HCT116 (cell line): ENCODE data around the gene IL1RAP. TPM values are rescaled to one million over a fixed set of nuclear protein-coding genes. Genes with fewer than 3 reads are reported as not detected.

Source experiments
- ATAC-seq: fragments of 200-7000 bp; cut with Tn5 transposase; 2 replicates; pipeline ENCODE4 v1.9.1; 2020; ENCODE audit warnings: mild to moderate bottlenecking, moderate library complexity
- BruUV-seq: library from RNA; stranded (reverse); fragments of 400-500 nt; replicated peaks from 2 replicates; lab custom pipeline; 2021; lab: Mats Ljungman, UMichigan
- CTCF ChIA-PET: fragments of 300-600 bp; sonication (Branson Sonifier 250); formaldehyde crosslinking; loops from one replicate; lab custom pipeline; 2021; ENCODE audit warnings: antibody characterized with exemption; lab: Charles Lee
- POLR2A ChIA-PET: fragments of 300-600, 350-600 bp; sonication (Branson Sonifier 250); formaldehyde crosslinking; loops from one replicate; lab custom pipeline; 2021; ENCODE audit warnings: antibody characterized with exemption; lab: Charles Lee
- RAD21 ChIA-PET, 2 experiments: fragments of 300-600 bp; sonication (Branson Sonifier 250); formaldehyde crosslinking; loops; one replicate each; lab custom pipeline; 2023; ENCODE audit warnings: low total read pairs in 2 of 2; ENCODE audit not compliant: uncharacterized antibody in 2 of 2, unreplicated experiment in 2 of 2, low non-redundant PET in 1 of 2; lab: Charles Lee
- DNase-seq: peaks from one replicate; pipeline ENCODE4 v3.0.0-alpha.2; 2010; ENCODE audit warnings: low read depth, low spot score
- H2AFZ ChIP-seq: fragments of 200-600 bp; shearing (Covaris generic), sonication (generic); 2 replicates; pipeline ENCODE4 v1.6.1; 2017; ENCODE audit warnings: low read depth, mixed run types, mixed read lengths, antibody characterized with exemption, low read length; ENCODE audit not compliant: poor library complexity, severe bottlenecking
- H3K27ac ChIP-seq: 2 replicates; pipeline ENCODE4 v1.5.1; 2012; ENCODE audit warnings: low read depth, low read length
- H3K27me3 ChIP-seq: fragments of 200-600 bp; sonication (generic); 2 replicates; pipeline ENCODE4 v1.6.1; 2016; ENCODE audit warnings: mixed run types, low read length, mixed read lengths; ENCODE audit not compliant: insufficient read depth
- H3K36me3 ChIP-seq, 2 experiments: fragments of 200-500 bp in 1 of 2; fragments of 200-600 bp in 1 of 2; sonication (Bioruptor generic) in 1 of 2; sonication (generic) in 1 of 2; 2 replicates each; pipeline versions ENCODE4 v1.5.1 to v1.6.1; 2014 to 2016; ENCODE audit warnings: low read length in 2 of 2, inconsistent platforms in 1 of 2, mixed read lengths in 1 of 2, mixed run types in 1 of 2; ENCODE audit not compliant: insufficient read depth in 2 of 2, control insufficient read depth in 1 of 2
- H3K4me1 ChIP-seq, 2 experiments: fragments of 200-600 bp in 1 of 2; sonication (generic) in 1 of 2; 2 replicates each; pipeline versions ENCODE4 v1.5.1 to v1.6.1; 2012 to 2017; ENCODE audit warnings: low read length in 2 of 2, inconsistent platforms in 1 of 2, mild to moderate bottlenecking in 1 of 2, mixed read lengths in 1 of 2, mixed run types in 1 of 2, moderate library complexity in 1 of 2; ENCODE audit not compliant: insufficient read depth in 2 of 2, control insufficient read depth in 1 of 2
- H3K4me2 ChIP-seq: fragments of 200-600 bp; sonication (generic); 2 replicates; pipeline ENCODE4 v1.6.1; 2017; ENCODE audit warnings: mixed run types, low read length, mixed read lengths
- H3K4me3 ChIP-seq, 2 experiments: fragments of 200-600 bp in 1 of 2; sonication (generic) in 1 of 2; replicated peaks in 1 of 2; 2 replicates each; pipeline ENCODE4 v1.5.1; 2011 to 2016; ENCODE audit warnings: low read length in 2 of 2, control low read depth in 1 of 2, low read depth in 1 of 2, mild to moderate bottlenecking in 1 of 2, mixed read lengths in 1 of 2, mixed run types in 1 of 2
- H3K79me2 ChIP-seq: fragments of 200-600 bp; sonication (generic); 2 replicates; pipeline ENCODE4 v1.6.1; 2017; ENCODE audit warnings: mild to moderate bottlenecking, mixed run types, low read length, moderate library complexity, mixed read lengths; ENCODE audit not compliant: insufficient read depth
- H3K9ac ChIP-seq: fragments of 200-600 bp; sonication (generic); 2 replicates; pipeline ENCODE4 v1.6.1; 2016; ENCODE audit warnings: low read length, mixed read lengths
- H3K9me2 ChIP-seq: fragments of 200-600 bp; sonication (generic), shearing (Covaris generic); 2 replicates; pipeline ENCODE4 v1.6.1; 2017; ENCODE audit warnings: mixed run types, mild to moderate bottlenecking, moderate library complexity; ENCODE audit not compliant: insufficient read depth
- H3K9me3 ChIP-seq, 2 experiments: fragments of 200-500 bp in 1 of 2; fragments of 200-600 bp in 1 of 2; sonication (Bioruptor generic) in 1 of 2; sonication (generic) in 1 of 2; 2 replicates each; pipeline ENCODE4 v1.6.1; 2014 to 2017; ENCODE audit warnings: low read length in 2 of 2, mixed read lengths in 2 of 2, inconsistent platforms in 1 of 2, low read depth in 1 of 2, mild to moderate bottlenecking in 1 of 2, mixed run types in 1 of 2, moderate library complexity in 1 of 2; ENCODE audit not compliant: control insufficient read depth in 1 of 2, insufficient read depth in 1 of 2
- H4K20me1 ChIP-seq: fragments of 200-600 bp; sonication (generic), shearing (Covaris generic); 2 replicates; pipeline ENCODE4 v1.6.1; 2017; ENCODE audit warnings: mixed run types, mild to moderate bottlenecking, moderate library complexity; ENCODE audit not compliant: insufficient read depth
- EZH2phosphoT487 ChIP-seq: fragments of 200-600 bp; IDR thresholded peaks from 2 replicates; pipeline ENCODE4 v1.6.1; 2018; ENCODE audit warnings: antibody characterized with exemption, borderline replicate concordance
- JUND ChIP-seq: IDR thresholded peaks from 2 replicates; pipeline ENCODE4 v1.6.1; 2012
- POLR2A ChIP-seq: IDR thresholded peaks from 2 replicates; pipeline ENCODE4 v1.7.0; 2011; ENCODE audit warnings: borderline replicate concordance; ENCODE audit not compliant: insufficient read depth, insufficient read length; ENCODE audit errors: extremely low read depth
- SIN3A ChIP-seq: IDR thresholded peaks from 2 replicates; pipeline ENCODE4 v1.6.1; 2012; ENCODE audit warnings: low read depth
- SP1 ChIP-seq: IDR thresholded peaks from 2 replicates; pipeline ENCODE4 v1.6.1; 2012; ENCODE audit warnings: low read depth
- SRF ChIP-seq: IDR thresholded peaks from 2 replicates; pipeline ENCODE4 v1.6.1; 2012; ENCODE audit warnings: low read depth
- TCF7L2 ChIP-seq: IDR thresholded peaks from 2 replicates; pipeline ENCODE4 v1.7.0; 2011; ENCODE audit warnings: borderline replicate concordance, inconsistent platforms; ENCODE audit not compliant: insufficient read depth, insufficient read length; ENCODE audit errors: extremely low read depth
- YY1 ChIP-seq: IDR thresholded peaks from 2 replicates; pipeline ENCODE4 v1.6.1; 2011; ENCODE audit warnings: low read length, low read depth, moderate library complexity, mild to moderate bottlenecking; ENCODE audit not compliant: insufficient replicate concordance; ENCODE audit errors: extremely low read depth
- ZFX ChIP-seq: fragments of 450-650 bp; IDR thresholded peaks from 2 replicates; pipeline ENCODE4 v1.6.1; 2017
- ZNF274 ChIP-seq: fragments of 200-500 bp; sonication (Bioruptor generic); IDR thresholded peaks from 2 replicates; pipeline ENCODE4 v1.6.1; 2014; ENCODE audit warnings: mild to moderate bottlenecking, low read depth, low read length, inconsistent platforms
- intact Hi-C: fragments of 100-400 bp; cut with micrococcal nuclease; formaldehyde crosslinking; loops from 2 replicates; pipeline ENCODE4 v1.10.0; 2022
- total RNA-seq: library from RNA; stranded (reverse); gene quantifications from one replicate; pipeline ENCODE4 v1.2.1, GENCODE V29; 2021; ENCODE audit not compliant: unreplicated experiment
- TF ChIP-seq, protein P1 (sequence below): IDR thresholded peaks from 2 replicates; pipeline ENCODE4 v1.6.1; 2012
- TF ChIP-seq, protein P2 (sequence below): IDR thresholded peaks from 2 replicates; pipeline ENCODE4 v1.6.1; 2011; ENCODE audit warnings: mild to moderate bottlenecking, low read length, moderate library complexity; ENCODE audit not compliant: insufficient replicate concordance; ENCODE audit errors: extremely low read depth
- TF ChIP-seq, protein P3 (sequence below), 3 experiments: fragments of 200-600 bp in 1 of 3; sonication (generic) in 1 of 3; IDR thresholded peaks in 2 of 3; conservative IDR thresholded peaks in 1 of 3; 2 replicates each; pipeline ENCODE4 v1.5.1; 2012 to 2017; ENCODE audit warnings: low read depth in 2 of 3, low read length in 2 of 3, antibody characterized with exemption in 1 of 3, borderline replicate concordance in 1 of 3, control low read depth in 1 of 3, mild to moderate bottlenecking in 1 of 3, mixed read lengths in 1 of 3, mixed run types in 1 of 3, moderate library complexity in 1 of 3; ENCODE audit not compliant: insufficient read depth in 1 of 3

The IL1RAP gene
- total RNA-seq, 1 experiment from 2014 or later, result 5.8 TPM

DNA sequence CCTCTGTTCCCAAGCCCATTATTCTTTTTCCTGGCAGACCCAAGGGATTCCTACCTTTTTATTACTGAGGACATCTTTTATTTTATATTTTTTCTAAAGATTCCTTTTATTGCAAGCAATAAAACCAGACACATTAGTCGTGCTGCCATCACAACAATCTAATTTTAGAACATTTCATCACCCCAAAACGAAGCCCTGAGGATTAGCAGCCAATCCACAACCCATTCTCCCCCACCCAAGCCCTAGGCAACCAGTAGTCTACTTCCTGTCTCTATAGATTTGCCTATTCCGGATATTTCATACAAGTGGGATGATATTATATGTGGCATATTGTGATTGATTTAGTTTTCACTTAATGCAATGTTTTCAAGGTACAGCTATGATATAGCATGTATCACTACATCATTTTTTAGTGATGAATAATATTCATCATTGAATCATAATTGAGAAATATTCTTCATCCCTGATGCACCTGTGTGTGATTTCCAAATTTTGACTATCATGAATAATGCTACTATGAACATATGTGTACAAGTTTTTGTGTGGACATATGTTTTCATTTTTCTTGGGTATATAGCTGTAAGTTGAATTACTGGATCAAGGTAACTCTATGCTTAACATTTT, 65.7 kb downstream of the IL1RAP start:
- Histone ChIP-seq H2AFZ (no peak overlapping the region), H3K9me2 (no peaks in the 10 kb centered on the region), H4K20me1 (no peaks in the 10 kb centered on the region), H3K9ac (no peak overlapping the region), H3K27ac (no peak overlapping the region), H3K36me3 (no peaks in the 10 kb centered on the region), H3K27me3 (no peaks in the 10 kb centered on the region), H3K79me2 (no peaks in the 10 kb centered on the region), H3K4me3 (no peak overlapping the region), H3K9me3 (no peaks in the 10 kb centered on the region), H3K4me2 (no peak overlapping the region), H3K4me1 (no peaks in the 10 kb centered on the region)
- no TSS peak for BruUV-seq
- ATAC-seq, result no peak
- ChIA-PET CTCF (no interaction called here), POLR2A (no interaction called here), RAD21 (no interaction called here)
- no peak for DNase-seq
- no peak for TF ChIP-seq EZH2phosphoT487
- TF ChIP-seq YY1, result no peak
- no peak for TF ChIP-seq SP1
- TF ChIP-seq SIN3A, result no peak
- TF ChIP-seq TCF7L2, result no peak
- TF ChIP-seq ZFX, result no peak
- TF ChIP-seq SRF, result no peak
- TF ChIP-seq, protein P1, sequence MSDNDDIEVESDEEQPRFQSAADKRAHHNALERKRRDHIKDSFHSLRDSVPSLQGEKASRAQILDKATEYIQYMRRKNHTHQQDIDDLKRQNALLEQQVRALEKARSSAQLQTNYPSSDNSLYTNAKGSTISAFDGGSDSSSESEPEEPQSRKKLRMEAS, result no peak
- TF ChIP-seq, protein P2, sequence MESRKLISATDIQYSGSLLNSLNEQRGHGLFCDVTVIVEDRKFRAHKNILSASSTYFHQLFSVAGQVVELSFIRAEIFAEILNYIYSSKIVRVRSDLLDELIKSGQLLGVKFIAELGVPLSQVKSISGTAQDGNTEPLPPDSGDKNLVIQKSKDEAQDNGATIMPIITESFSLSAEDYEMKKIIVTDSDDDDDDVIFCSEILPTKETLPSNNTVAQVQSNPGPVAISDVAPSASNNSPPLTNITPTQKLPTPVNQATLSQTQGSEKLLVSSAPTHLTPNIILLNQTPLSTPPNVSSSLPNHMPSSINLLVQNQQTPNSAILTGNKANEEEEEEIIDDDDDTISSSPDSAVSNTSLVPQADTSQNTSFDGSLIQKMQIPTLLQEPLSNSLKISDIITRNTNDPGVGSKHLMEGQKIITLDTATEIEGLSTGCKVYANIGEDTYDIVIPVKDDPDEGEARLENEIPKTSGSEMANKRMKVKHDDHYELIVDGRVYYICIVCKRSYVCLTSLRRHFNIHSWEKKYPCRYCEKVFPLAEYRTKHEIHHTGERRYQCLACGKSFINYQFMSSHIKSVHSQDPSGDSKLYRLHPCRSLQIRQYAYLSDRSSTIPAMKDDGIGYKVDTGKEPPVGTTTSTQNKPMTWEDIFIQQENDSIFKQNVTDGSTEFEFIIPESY, result no peak
- TF ChIP-seq, protein P3, sequence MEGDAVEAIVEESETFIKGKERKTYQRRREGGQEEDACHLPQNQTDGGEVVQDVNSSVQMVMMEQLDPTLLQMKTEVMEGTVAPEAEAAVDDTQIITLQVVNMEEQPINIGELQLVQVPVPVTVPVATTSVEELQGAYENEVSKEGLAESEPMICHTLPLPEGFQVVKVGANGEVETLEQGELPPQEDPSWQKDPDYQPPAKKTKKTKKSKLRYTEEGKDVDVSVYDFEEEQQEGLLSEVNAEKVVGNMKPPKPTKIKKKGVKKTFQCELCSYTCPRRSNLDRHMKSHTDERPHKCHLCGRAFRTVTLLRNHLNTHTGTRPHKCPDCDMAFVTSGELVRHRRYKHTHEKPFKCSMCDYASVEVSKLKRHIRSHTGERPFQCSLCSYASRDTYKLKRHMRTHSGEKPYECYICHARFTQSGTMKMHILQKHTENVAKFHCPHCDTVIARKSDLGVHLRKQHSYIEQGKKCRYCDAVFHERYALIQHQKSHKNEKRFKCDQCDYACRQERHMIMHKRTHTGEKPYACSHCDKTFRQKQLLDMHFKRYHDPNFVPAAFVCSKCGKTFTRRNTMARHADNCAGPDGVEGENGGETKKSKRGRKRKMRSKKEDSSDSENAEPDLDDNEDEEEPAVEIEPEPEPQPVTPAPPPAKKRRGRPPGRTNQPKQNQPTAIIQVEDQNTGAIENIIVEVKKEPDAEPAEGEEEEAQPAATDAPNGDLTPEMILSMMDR (IDR thresholded peaks at IDR 0.05 in 2 of 3, conservative IDR thresholded peaks at IDR 0.05 in 1 of 3; ENCODE audit: borderline replicate concordance in 1 of 3, insufficient read depth in 1 of 3, low read depth in 2 of 3, low read length in 2 of 3), result no peak
- no peak for TF ChIP-seq JUND
- no peak for TF ChIP-seq ZNF274
- no peak for TF ChIP-seq POLR2A
- intact Hi-C loops, result no loop called here
